Stimulated activated CD4-positive, alpha-beta T cell treated with anti-CD3 and anti-CD28 coated beads, TNF-alpha, amount 100 ng/mL, for 24 hours (primary cell): ENCODE results near the gene HSD17B7.
A peak's percentile ranks its signal among the peaks of the same experiment; 100 is the strongest.
"Not testable (repeated sequence)": the region's sequence is repeated elsewhere in the genome, so short reads cannot be mapped to it uniquely, and the experiment has no call there.

Source experiments
- DNase-seq, 3 experiments: peaks; one replicate each; pipeline ENCODE4 v3.0.0-alpha.2; 2020; ENCODE audit warnings: low read depth in 3 of 3

Gene HSD17B7, protein sequence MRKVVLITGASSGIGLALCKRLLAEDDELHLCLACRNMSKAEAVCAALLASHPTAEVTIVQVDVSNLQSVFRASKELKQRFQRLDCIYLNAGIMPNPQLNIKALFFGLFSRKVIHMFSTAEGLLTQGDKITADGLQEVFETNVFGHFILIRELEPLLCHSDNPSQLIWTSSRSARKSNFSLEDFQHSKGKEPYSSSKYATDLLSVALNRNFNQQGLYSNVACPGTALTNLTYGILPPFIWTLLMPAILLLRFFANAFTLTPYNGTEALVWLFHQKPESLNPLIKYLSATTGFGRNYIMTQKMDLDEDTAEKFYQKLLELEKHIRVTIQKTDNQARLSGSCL

DNA sequence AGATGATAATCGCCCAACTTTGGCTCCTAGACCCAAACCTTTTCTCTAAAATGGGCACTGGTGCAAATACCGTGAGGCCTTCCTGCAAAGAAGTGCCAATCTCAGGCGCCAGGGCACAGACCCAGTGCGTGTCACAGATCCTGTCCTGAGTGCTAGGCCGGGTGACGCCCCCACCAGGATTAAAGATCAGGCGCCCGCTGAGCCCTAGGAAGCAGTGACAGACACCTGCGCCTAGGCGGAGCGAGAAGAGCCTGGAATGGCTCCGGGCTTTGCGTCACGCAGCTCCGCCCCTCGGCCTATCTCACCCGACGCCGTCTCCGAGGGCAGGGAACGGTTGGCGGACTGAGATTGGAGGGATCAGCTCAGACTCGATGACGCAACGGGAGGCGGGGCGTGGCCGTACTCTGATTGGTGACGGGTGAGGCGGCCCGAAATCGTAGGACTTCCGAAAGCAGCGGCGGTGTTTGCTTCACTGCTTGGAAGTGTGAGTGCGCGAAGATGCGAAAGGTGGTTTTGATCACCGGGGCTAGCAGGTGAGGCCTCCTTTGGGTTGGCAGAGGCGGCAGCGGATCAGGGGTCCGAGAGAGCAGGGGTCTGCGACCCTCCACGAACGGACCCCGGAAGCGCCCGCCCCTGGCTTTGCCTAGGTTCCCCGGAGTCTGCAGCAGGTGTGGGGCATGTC lies at the start of gene HSD17B7:
Gene HSD17B7 (plus strand): TSS at position 400 of the 682 bp plus-strand sequence. CDS start 99 bp downstream, at position 499.
- peak; percentile 37 to 70 (median 48) for DNase-seq

GRCh38 chr1:162740755-162741154 lies 49.7 kb upstream of the HSD17B7 start:
- no peak for DNase-seq

DNA sequence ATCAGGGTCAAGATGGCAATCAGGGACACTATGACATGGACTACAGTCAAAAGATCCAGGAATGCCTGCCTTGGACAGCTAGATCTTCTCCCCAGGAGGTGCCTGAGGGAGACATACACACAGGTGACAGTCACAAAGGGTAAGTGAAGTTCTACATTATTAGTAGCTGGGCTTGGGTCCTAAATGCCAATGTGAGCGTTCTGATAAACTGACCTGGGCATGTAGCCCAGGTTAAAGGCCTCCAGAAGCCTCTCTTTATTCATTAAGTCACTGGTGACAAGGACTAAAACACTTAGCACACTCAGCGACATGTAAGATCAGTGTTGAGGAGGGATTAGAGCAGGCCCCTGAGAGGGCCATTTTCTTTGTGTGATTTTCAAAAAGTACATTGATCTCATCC lies 48.9 kb upstream of the HSD17B7 start:
- DNase-seq, result no peak

GRCh38 chr1:162746264-162746942 lies 44.1 kb upstream of the HSD17B7 start:
- DNase-seq, result not testable (repeated sequence)

GRCh38 chr1:162753001-162753658 lies 37.4 kb upstream of the HSD17B7 start:
- DNase-seq, result no peak

- DNase-seq, result no peak
Observed at GRCh38 chr1:162753998-162754585, 36.4 kb upstream of the HSD17B7 start.

GRCh38 chr1:162755306-162755705 lies 35.2 kb upstream of the HSD17B7 start:
- DNase-seq, result no peak

DNA sequence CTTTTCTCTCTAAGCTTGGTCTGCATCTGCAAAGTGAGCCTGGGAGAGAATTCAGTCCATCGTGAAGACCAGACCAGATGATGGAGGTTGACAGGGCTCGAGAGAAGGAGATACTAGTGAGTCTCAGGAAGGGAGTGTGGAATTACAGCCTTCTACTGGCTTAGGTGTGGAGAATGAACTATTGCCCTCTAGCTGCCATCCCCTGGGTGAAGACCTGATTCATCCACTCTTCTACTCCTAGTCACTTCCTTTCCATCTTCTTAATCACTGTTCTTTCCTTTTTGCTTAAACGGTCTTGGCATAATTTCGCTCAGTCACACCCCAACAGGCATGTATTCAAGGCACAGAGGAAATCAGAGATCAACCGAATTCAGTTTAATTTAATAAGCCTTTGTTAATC lies 34.0 kb upstream of the HSD17B7 start:
- no peak for DNase-seq

DNA sequence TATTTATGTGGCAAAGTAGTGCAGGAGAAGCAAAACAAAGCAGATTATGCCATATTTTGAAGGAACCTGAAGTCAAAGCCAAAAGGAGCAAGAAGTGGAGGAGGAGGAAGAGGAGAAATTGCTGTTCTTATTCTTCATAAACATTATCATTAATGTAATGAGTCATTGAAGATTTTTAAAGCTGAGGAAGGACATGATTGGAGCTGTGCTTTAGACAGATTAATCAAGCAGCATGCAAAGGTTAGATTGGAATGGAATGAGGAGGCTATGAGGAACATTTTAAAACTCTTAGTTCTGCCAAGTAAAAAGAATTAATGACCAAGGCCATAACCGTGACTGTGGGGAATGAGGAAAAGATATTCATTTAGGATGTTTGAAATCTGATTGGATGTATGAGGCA lies 33.0 kb upstream of the HSD17B7 start:
- DNase-seq, result no peak

DNA sequence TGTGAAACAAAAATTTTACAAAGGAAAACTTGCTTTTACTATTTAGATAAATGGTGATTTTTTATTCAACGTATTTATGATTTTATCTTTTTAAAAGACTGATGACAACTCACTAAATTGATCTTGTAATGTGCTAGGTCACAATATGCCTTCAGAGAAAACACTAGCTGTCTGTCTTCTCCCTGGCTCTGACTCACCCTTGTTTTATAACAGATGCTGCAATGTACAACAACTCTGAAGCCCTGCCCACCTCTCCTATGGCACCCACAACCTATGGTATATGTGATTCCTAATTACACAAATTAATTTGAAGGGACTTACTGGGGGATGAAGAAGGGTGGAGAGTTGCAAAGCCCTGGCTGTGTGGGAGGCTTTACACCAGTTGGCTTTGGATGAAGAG lies 24.7 kb upstream of the HSD17B7 start:
- no peak for DNase-seq

DNA sequence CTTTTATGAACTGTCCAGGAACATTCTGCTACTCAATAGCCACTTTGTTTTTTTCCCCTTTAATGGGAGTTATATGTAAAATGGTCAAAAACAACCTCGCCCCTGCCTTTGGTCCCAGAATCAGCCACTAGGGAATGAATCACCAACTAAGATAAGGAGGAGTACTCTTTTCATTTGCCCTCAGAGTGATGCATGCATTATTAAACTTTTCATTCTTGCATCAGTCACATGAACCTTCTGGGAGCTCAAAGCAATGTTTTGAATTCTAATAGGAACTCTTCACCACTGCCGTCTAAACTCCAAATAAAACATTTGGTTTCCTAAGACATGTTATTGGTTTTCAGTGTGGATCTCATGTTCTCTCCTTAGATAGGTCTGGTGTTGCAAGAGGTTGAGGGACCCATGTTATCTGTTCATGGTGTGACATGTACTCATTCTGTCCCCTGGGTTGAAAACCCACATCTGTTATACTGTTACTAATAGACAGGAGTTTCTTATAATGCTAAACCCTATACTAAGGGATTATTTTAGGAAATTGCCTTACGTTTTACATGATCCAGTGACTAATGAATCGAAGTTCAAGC lies 17.8 kb upstream of the HSD17B7 start:
- DNase-seq, result no peak

DNA sequence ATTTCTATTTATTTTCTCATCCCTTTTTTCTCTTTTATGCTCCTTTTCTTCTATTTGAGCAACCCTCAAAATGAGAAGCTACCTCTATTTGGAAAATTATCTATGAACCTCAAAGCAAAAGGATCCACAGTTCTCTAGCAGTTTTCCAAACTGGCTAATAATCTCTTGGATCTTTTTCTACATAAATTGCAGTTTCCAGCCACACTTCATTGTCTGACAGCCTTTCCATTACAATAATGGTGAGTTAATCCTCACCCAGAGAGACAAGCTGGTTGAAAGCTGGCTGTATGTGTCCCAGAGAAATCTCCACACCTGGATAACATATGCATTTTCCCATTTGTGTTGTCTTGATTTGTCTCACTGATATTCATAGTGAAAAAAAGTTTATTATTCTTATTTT lies 16.5 kb upstream of the HSD17B7 start:
- no peak for DNase-seq

DNA sequence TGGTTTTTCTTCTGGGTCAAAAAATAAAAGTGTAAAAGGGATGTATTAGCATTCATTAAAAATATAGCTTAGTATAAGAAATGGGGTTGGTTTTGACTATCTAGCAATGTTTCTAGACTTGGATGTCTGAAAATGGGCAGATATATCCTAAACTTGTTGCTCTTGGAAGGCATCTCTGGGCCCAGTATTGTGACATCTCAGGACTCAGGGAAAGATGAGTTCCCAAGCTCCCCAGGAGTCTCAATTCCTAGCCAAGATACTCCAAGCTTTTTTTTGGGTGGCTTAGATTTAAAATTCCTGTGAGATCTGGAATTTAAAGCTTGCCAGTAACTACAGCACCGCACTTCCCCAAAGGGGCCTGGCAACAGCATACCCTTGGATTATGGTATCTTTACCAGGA lies 11.5 kb upstream of the HSD17B7 start:
- DNase-seq, result no peak

DNA sequence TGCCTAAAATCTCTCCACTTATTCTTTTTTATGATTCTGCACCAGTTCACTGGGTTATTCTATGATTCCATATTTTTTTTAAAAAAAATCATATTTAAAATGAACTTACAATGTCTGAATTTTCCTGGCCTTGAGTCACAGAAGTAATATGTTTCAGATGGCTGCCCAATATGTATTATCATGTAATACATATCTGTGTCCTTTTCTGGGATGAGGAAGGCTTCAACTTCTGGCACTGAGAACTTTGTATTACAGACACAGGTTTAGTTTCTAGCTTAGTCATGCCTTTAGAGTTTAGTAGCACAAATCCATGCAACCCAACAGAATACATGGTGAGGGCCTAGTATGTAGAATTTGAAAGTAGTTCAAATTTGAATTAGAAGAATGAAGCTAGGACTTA lies 7.8 kb upstream of the HSD17B7 start:
- DNase-seq, result no peak

DNA sequence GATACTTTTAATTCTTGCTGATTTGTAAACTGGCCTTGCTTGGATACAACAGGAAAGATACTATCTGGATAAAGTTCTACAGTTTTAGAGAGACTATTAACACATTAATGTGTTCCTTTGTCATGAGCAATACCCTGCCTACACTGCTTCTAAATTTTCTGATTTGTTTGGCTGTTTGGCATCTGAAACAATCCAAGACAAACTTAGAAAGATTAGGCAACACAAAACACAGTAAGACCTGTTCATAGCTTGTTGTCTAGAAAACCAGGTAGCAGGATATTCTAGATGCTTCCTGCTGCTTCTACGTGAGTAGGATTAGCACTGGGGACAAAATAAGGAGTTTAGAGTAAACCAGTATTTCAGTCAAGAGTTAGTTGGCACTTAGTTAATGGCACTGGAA lies 5.6 kb upstream of the HSD17B7 start:
- not testable (repeated sequence) for DNase-seq

GRCh38 chr1:162788783-162789182 lies 1.7 kb upstream of the HSD17B7 start:
- DNase-seq, result not testable (repeated sequence)

- DNase-seq, result not testable (repeated sequence)
Observed at GRCh38 chr1:162790985-162791357, 469 bp downstream of the HSD17B7 start.

DNA sequence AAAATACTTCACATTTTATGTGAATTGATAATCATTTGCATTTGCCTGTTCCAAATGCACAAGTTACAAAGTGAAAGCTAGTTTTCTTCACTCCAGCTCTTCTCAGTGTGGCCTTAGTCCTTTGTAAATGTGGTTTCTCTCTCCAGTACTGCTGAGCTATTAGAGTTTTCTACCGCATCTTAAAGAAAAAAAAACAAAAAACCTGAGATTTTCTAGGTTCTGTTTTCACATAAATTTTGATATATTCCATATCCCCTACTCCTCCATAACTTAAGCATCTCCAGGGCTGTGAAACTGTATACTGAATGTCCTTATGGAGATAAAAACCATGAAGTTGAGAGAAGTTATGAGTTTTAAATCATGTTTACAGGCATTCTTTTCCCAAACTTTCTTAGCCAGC lies 3.8 kb downstream of the HSD17B7 start:
- DNase-seq, result not testable (repeated sequence)

GRCh38 chr1:162796617-162797279 lies 6.2 kb downstream of the HSD17B7 start:
- DNase-seq, result not testable (repeated sequence)

DNA sequence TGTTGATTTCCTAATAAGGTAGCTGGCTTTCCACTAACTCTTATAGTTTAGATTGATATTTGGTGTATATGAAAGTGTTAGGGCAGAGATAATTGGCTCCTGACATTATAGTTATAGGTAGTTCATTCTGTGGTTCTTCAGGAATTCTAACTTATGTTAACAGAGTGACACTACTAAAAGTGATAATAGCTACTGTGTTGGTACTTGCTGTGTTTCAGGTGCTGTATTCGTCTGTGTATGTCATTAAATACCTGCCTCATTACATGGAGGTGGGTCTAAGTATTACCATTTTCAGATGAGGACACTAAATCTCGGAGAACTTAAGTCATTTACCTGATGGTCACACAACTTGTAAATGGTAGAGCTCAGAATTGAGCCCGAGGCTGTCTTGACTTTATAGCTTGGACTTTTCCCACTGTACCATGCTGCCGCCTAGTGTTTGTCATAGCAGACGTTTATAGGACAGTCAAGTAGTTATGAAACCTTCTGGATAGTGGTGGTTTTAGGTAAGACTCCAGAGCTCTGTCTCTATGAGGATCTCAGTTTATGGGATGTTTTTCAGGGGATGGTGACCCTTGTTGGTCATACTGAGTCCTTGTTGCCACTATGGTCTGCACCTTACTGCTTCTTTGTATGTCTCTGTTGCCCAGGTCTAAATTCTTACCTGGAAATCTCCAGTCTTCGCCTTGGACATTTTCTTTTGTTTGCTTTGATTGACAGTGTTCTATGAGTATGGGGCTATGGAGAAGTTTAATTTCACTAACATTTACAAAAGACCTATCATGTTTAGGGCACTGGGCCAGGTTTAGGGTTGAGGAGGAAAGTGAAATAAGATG lies 9.7 kb downstream of the HSD17B7 start:
- DNase-seq, result not testable (repeated sequence)
